Left forelimb (tissue), 1 donor: ENCODE measurements around the gene MIER2.
"Not testable (repeated sequence)": the region's sequence is repeated elsewhere in the genome, so short reads cannot be mapped to it uniquely, and the experiment has no call there.

Experiments used
- DNase-seq: peaks from one replicate; pipeline ENCODE4 v3.0.0-alpha.2; 2018; ENCODE audit warnings: low spot score

Gene MIER2

GRCh38 chr19:359653-359925 lies 15.0 kb upstream of the MIER2 start:
- no peak for DNase-seq

GRCh38 chr19:355536-355935 lies 10.9 kb upstream of the MIER2 start:
- not testable (repeated sequence) for DNase-seq

- no peak for DNase-seq
Measured at GRCh38 chr19:355134-355533, 10.5 kb upstream of the MIER2 start.

- DNase-seq: no peak
Measured at GRCh38 chr19:351976-352625, 7.5 kb upstream of the MIER2 start.

- no peak for DNase-seq
Measured at GRCh38 chr19:347946-348861, 3.6 kb upstream of the MIER2 start.

- no peak for DNase-seq
Measured at GRCh38 chr19:345320-345879, 804 bp upstream of the MIER2 start.

GRCh38 chr19:343941-344624 lies 513 bp downstream of the MIER2 start:
- DNase-seq: peak; percentile 80

- DNase-seq: no peak
Measured at GRCh38 chr19:343451-343931, 1.1 kb downstream of the MIER2 start.

GRCh38 chr19:342801-343421 lies 1.7 kb downstream of the MIER2 start:
- no peak for DNase-seq

- DNase-seq: no peak
Measured at GRCh38 chr19:342128-342455, 2.5 kb downstream of the MIER2 start.

- no peak for DNase-seq
Measured at GRCh38 chr19:341386-342127, 3.0 kb downstream of the MIER2 start.

GRCh38 chr19:340620-341385 lies 3.8 kb downstream of the MIER2 start:
- DNase-seq: no peak

- no peak for DNase-seq
Measured at GRCh38 chr19:339262-339887, 5.2 kb downstream of the MIER2 start.

- no peak for DNase-seq
Measured at GRCh38 chr19:338421-338820, 6.2 kb downstream of the MIER2 start.

- DNase-seq: no peak
Measured at GRCh38 chr19:336067-336614, 8.5 kb downstream of the MIER2 start.

- no peak for DNase-seq
Measured at GRCh38 chr19:335486-336066, 9.0 kb downstream of the MIER2 start.

GRCh38 chr19:335072-335471 lies 9.5 kb downstream of the MIER2 start:
- DNase-seq: no peak

- no peak for DNase-seq
Measured at GRCh38 chr19:334296-335071, 10.1 kb downstream of the MIER2 start.

GRCh38 chr19:330503-330902 lies 14.1 kb downstream of the MIER2 start:
- DNase-seq: no peak
